ELF-1 (cell line): ENCODE results near the gene CTDSP1.

Experiments
- DNase-seq: peaks from one replicate; pipeline ENCODE4 v3.0.0-alpha.2; 2016; ENCODE audit warnings: low read depth, low spot score

Gene CTDSP1

GRCh38 chr2:218383892-218384519 lies 15.7 kb upstream of the CTDSP1 start:
- no peak for DNase-seq

GRCh38 chr2:218384975-218385374 lies 14.7 kb upstream of the CTDSP1 start:
- no peak for DNase-seq

GRCh38 chr2:218386505-218387368 lies 12.9 kb upstream of the CTDSP1 start:
- peak; percentile 38 for DNase-seq

GRCh38 chr2:218387369-218388194 lies 12.1 kb upstream of the CTDSP1 start:
- DNase-seq: peak; percentile 87

- DNase-seq: no peak
These were observed 10.1 kb upstream of the CTDSP1 start for GRCh38 chr2:218389333-218390150.

- no peak for DNase-seq
These were observed 8.5 kb upstream of the CTDSP1 start for GRCh38 chr2:218391202-218391601.

- no peak for DNase-seq
These were observed 7.2 kb upstream of the CTDSP1 start for GRCh38 chr2:218392459-218392858.

GRCh38 chr2:218392891-218393462 lies 6.7 kb upstream of the CTDSP1 start:
- peak; percentile 43 for DNase-seq

GRCh38 chr2:218393750-218394290 lies 5.8 kb upstream of the CTDSP1 start:
- DNase-seq: peak; percentile 49

- DNase-seq: peak; percentile 32
These were observed 5.2 kb upstream of the CTDSP1 start for GRCh38 chr2:218394298-218395089.

- DNase-seq: no peak
These were observed 4.6 kb upstream of the CTDSP1 start for GRCh38 chr2:218395090-218395444.

- no peak for DNase-seq
These were observed 4.2 kb upstream of the CTDSP1 start for GRCh38 chr2:218395456-218395825.

- DNase-seq: peak; percentile 95
These were observed 3.6 kb upstream of the CTDSP1 start for GRCh38 chr2:218395826-218396687.

- DNase-seq: peak; percentile 53
These were observed 2.8 kb upstream of the CTDSP1 start for GRCh38 chr2:218396688-218397462.

- no peak for DNase-seq
These were observed 2.2 kb upstream of the CTDSP1 start for GRCh38 chr2:218397463-218397819.

GRCh38 chr2:218397820-218398436 lies 1.7 kb upstream of the CTDSP1 start:
- DNase-seq: peak; percentile 92

- DNase-seq: peak; percentile 44
These were observed 954 bp upstream of the CTDSP1 start for GRCh38 chr2:218398437-218399390.
